Measurements from ENCODE around the gene SVEP1. TPM values are rescaled to one million over a fixed set of nuclear protein-coding genes. Genes with fewer than 3 reads are reported as not detected.

SVEP1 gene
- total RNA-seq, 2 experiments from 2014 or later = not detected

DNA sequence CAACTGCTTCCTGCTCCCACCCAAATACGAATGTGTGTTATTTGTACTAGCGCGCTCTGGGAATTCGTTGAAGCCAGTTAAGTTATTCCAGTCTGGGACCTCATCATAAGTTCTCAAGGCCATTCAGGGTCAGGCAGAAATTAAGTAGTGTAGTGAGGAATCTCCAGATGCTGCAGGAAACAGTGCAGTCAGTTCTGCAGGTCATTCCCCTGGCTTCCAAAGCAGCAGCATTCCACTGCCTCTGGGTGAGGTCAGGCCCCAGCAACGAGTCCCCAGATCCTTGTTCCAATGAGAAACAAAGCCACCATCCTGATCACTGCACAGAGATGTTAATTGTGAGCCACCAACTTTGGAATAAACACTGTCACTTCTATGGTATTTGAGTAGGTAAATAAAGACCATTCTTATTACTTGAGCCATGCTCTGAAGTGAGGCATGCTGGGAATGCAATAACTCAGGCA lies 33.1 kb downstream of the SVEP1 start:
- H3K4me1 Mint-ChIP-seq (ENCODE audit: low read depth) = no peaks in the 10 kb centered on the region
- intact Hi-C loops (cut with DNase I, micrococcal nuclease) = no loop called here
- no peaks in the 10 kb centered on the region for H3K27me3 ChIP-seq (ENCODE audit: control insufficient read depth in 1 of 2, insufficient read depth in 2 of 2, low read length in 2 of 2)
- DNase-seq = no peak
- H3K9me3 Mint-ChIP-seq = no peaks in the 10 kb centered on the region
- H3K27ac Mint-ChIP-seq = no peak overlapping the region
- no peaks in the 10 kb centered on the region for H3K36me3 Mint-ChIP-seq (ENCODE audit: low read depth)
- no peak overlapping the region for H3K27ac ChIP-seq (ENCODE audit: low read depth in 1 of 2, low read length in 2 of 2)
- TF ChIP-seq CTCF (IDR thresholded peaks at IDR 0.05) = no peak
- no peaks in the 10 kb centered on the region for H3K36me3 ChIP-seq (ENCODE audit: insufficient read depth, low read length)
- H3K4me3 Mint-ChIP-seq = no peak overlapping the region
- H3K4me3 ChIP-seq (ENCODE audit: low read length) = no peak overlapping the region
- no peaks in the 10 kb centered on the region for H3K4me1 ChIP-seq (ENCODE audit: insufficient read depth, low read length)
- peaks cover 0 to 3% of the 10 kb centered on the region in 2 experiments for H3K9me3 ChIP-seq (ENCODE audit: control insufficient read depth in 1 of 2, insufficient read depth in 1 of 2, low read length in 2 of 2)
- ChIA-PET POLR2A (no interaction called here), CTCF (no interaction called here)
- ATAC-seq (ENCODE audit: poor library complexity) = no peak
- H3K27me3 Mint-ChIP-seq = no peaks in the 10 kb centered on the region

GRCh38 chr9:110545705-110546104 lies 33.8 kb downstream of the SVEP1 start:
- DNase-seq (no peak), ATAC-seq (ENCODE audit: poor library complexity) (no peak)
- H3K27me3 Mint-ChIP-seq = no peaks in the 10 kb centered on the region
- no peak overlapping the region for H3K27ac ChIP-seq (ENCODE audit: low read depth in 1 of 2, low read length in 2 of 2)
- no peaks in the 10 kb centered on the region for H3K9me3 Mint-ChIP-seq
- intact Hi-C loops (cut with DNase I, micrococcal nuclease) = no loop called here
- TF ChIP-seq CTCF (IDR thresholded peaks at IDR 0.05) = no peak
- H3K4me3 Mint-ChIP-seq = no peak overlapping the region
- ChIA-PET CTCF (no interaction called here), POLR2A (no interaction called here)
- no peaks in the 10 kb centered on the region for H3K36me3 Mint-ChIP-seq (ENCODE audit: low read depth)
- H3K36me3 ChIP-seq (ENCODE audit: insufficient read depth, low read length) = no peaks in the 10 kb centered on the region
- peaks cover 0 to 3% of the 10 kb centered on the region in 2 experiments for H3K9me3 ChIP-seq (ENCODE audit: control insufficient read depth in 1 of 2, insufficient read depth in 1 of 2, low read length in 2 of 2)
- no peaks in the 10 kb centered on the region for H3K4me1 Mint-ChIP-seq (ENCODE audit: low read depth)
- H3K4me3 ChIP-seq (ENCODE audit: low read length) = no peak overlapping the region
- no peaks in the 10 kb centered on the region for H3K27me3 ChIP-seq (ENCODE audit: control insufficient read depth in 1 of 2, insufficient read depth in 2 of 2, low read length in 2 of 2)
- H3K4me1 ChIP-seq (ENCODE audit: insufficient read depth, low read length) = no peaks in the 10 kb centered on the region
- no peak overlapping the region for H3K27ac Mint-ChIP-seq

GRCh38 chr9:110543631-110544051 lies 35.9 kb downstream of the SVEP1 start:
- Histone ChIP-seq H3K27ac (ENCODE audit: low read depth in 1 of 2, low read length in 2 of 2) (no peak overlapping the region), H3K4me3 (ENCODE audit: low read length) (no peak overlapping the region), H3K9me3 (ENCODE audit: control insufficient read depth in 1 of 2, insufficient read depth in 1 of 2, low read length in 2 of 2) (peaks cover 0 to 3% of the 10 kb centered on the region in 2 experiments), H3K4me1 (ENCODE audit: insufficient read depth, low read length) (no peaks in the 10 kb centered on the region), H3K36me3 (ENCODE audit: insufficient read depth, low read length) (no peaks in the 10 kb centered on the region), H3K27me3 (ENCODE audit: control insufficient read depth in 1 of 2, insufficient read depth in 2 of 2, low read length in 2 of 2) (no peaks in the 10 kb centered on the region)
- no peak for TF ChIP-seq CTCF (IDR thresholded peaks at IDR 0.05)
- intact Hi-C loops (cut with DNase I, micrococcal nuclease) = no loop called here
- Mint-ChIP-seq H3K9me3 (no peaks in the 10 kb centered on the region), H3K4me3 (no peak overlapping the region), H3K27me3 (no peaks in the 10 kb centered on the region), H3K4me1 (ENCODE audit: low read depth) (no peaks in the 10 kb centered on the region), H3K36me3 (ENCODE audit: low read depth) (no peaks in the 10 kb centered on the region), H3K27ac (no peak overlapping the region)
- no peak for DNase-seq
- POLR2A ChIA-PET = no interaction called here
- ATAC-seq (ENCODE audit: poor library complexity) = no peak
- CTCF ChIA-PET = no interaction called here

Measured in CD4-positive, alpha-beta T cell (primary cell).